Stimulated activated CD8-positive, alpha-beta memory T cell treated with anti-CD3 and anti-CD28 coated beads, Interleukin-15, amount 100 ng/mL, for 4 hours (primary cell): ENCODE data around the gene SH2B3.
A peak's percentile ranks its signal among the peaks of the same experiment; 100 is the strongest.

Source experiments
- DNase-seq, 2 donors: peaks; one replicate each; pipeline ENCODE4 v3.0.0-alpha.2; 2020; ENCODE audit warnings: low read depth in 2 of 2

SH2B3 gene

DNA sequence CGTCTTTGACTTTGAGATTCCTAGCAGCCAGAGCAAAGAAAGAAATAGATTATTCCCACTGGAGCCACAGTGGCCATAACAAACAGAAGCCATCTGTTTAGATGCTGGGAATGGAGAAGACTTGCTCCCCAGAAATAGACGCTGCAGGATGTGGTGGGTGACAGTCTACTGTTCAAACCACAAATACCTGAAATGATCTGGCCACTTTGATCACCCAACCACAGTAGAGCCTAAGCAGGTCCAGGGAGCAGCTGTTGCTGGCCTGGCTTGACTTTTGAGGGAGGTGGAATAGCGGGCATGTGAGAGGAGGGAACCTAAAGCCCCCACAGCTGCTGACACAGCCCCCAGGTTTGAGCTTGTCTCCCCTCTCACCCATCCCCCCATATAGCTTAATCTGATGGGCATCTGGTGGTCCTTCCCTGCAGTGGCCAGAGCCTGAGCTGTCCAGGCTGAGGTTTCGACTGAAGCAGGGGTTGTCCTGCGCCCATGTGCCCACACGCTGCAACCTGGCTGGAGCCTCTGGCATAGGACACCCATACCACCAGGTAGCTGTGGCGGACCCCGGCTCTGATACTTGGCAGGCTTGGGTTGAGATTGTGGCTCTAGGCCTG is 38.7 kb downstream of the SH2B3 start:
- no peak for DNase-seq

GRCh38 chr12:111444925-111445725 is 39.4 kb downstream of the SH2B3 start:
- peak; percentile 57 to 60 for DNase-seq

DNA sequence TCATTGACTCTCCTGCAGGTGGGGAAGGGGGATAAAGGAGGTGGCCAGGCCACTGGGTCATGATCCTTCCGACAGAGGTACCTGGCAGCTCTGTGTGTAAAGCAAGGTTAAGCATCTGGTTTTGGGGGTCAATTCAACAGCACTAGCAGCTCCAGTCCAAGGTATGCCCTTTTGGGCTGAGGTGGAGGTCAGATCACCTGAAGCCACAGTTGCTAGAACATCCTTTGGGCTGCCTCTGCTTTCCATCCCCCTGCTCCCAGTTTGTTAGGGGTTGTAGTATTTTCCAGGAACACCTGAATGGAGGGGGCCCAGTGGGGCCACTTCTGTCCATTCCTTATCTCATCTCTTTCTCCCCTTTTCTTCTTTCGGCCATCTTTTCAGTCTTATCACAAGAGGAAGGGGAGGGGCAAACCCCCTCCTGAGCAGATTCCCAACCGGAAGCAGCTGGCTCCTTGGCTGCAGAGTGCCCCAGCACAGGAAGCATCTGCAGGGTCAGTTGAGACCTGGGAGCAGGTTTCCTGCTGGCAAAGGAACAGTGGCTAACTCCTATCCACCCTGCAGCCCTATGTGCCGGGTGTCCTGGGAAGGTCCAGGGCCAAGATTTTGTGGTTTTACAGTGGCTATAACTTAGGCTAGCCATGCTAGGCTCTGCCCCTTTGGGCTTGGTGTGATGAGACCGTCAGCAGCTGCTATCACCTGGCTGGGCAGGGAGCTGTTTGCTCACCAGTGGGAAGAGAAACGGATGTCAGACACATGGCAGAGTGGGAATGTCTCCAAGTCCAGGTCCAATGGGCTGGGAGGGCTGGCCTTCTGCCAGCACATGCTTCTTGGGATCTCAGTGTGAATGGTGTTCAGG is 40.2 kb downstream of the SH2B3 start:
- DNase-seq = no peak

DNA sequence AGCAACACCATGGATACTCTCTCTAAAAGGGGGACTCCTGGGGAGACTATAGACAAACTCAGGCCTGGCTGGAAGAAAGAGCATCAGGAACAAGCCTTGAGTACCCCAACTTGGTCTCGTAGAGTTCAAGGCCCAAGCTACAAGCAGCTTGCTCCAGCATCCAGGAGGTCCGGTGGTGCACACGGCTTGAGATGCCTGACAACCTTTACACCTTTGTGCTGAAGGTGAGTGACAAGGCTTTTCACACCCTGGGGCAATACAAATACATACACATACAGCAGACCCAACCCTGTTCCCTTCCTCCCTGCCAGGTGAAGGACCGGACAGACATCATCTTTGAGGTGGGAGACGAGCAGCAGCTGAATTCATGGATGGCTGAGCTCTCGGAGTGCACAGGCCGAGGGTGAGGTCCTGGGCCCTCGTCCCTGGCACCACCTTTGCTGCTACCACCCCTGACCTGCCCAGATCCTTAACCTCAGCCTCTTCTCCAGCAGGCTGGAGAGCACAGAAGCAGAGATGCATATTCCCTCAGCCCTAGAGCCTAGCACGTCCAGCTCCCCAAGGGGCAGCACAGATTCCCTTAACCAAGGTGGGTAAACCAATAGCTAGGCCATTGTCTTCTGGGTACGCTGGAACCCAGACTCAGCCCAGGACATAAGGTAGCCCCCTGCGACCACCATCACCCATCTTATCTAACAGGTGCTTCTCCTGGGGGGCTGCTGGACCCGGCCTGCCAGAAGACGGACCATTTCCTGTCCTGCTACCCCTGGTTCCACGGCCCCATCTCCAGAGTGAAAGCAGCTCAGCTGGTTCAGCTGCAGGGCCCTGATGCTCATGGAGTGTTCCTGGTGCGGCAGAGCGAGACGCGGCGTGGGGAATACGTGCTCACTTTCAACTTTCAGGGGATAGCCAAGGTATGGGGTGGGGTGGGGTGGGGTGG is 41.2 kb downstream of the SH2B3 start:
- DNase-seq = no peak

DNA sequence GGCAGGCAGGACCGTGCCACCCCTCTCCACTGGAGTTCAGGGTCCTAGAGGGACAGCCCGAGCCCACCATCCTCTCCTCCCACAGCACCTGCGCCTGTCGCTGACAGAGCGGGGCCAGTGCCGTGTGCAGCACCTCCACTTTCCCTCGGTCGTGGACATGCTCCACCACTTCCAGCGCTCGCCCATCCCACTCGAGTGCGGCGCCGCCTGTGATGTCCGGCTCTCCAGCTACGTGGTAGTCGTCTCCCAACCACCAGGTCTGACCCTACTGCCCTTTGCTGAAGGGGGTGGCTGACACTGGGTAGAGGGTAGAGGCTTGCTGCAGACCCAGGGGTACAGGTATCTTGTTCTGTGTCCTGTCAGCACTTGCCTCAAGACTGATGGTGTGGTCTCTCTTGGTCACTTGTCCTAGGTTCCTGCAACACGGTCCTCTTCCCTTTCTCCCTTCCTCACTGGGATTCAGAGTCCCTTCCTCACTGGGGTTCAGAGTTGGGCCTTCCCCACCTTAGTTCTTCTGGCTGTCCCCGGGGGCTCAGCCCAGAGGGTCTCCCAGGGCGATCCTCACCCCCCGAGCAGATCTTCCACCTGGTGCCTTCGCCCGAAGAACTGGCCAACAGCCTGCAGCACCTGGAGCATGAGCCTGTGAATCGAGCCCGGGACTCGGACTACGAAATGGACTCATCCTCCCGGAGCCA is 42.0 kb downstream of the SH2B3 start:
- DNase-seq = no peak

DNA sequence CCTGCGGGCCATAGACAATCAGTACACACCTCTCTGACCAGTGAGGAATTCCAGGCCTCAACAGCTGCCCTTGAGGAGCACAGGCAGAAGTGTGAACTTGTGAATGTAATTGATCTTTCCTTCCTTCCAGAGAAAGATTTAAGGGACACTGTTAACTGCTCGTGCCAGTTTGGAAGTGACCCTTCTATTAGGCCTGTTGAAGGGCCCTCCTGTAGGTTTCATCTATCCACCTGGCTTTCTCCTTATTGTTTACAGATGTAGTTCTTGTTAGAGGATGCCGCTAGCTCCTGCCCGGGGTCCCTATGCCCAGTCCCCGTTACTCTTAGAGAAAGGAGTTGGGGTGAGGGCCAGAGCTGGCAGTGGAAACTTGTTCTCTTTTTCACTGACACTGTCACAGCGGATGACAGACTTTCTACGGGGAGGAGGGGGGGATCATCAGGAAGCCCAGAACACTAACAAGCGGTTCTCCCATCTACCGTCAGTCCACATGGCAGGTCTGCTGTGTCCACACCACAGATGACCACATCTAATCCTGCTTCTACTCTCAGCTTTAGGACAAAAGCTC is 42.6 kb downstream of the SH2B3 start:
- no peak for DNase-seq

- no peak for DNase-seq
These were observed 43.4 kb downstream of the SH2B3 start for GRCh38 chr12:111448846-111449790.

- DNase-seq = no peak
These were observed 45.0 kb downstream of the SH2B3 start for GRCh38 chr12:111450676-111451075.

DNA sequence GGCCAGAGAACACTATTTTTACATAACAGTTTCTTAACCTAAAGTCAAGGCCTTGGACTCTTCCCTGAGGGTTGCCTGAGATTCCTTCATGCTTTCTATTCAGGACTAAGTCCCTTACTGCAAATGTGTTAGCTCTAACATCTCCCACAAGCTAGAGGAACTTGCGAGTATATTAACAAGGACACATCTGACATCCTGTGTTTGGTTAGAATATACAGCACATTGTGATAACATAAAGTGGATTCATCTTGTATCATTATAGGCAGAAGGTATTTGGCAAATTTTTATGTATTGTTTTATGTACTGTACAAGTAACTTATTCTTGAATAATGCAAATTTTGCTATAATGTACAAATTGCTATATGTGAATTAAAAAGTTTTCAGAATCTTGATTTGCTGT is 45.5 kb downstream of the SH2B3 start:
- no peak for DNase-seq

DNA sequence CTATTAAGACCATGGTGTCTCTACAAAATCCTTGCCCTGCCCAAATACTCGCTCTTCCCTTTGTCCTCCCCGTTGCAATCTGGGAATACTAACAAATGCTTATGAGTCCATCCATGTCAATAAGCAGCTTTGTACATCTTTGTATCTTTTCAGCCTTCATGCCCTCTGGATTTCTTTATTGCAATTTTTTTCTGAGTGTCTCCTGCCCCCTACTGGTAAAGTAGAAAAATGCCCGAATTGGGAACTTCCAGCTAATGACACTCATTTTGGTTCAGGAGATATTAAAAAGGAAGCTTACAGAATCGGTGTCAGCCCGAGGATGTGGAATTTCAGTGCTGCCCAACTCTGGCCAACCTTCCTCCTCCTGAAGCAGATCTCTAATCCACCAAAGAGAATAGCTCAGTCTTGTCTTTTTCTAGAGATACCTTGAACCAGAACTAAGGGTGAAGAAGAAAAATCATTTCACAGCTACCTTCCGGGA is 46.0 kb downstream of the SH2B3 start:
- DNase-seq = no peak

GRCh38 chr12:111453071-111453989 is 47.6 kb downstream of the SH2B3 start:
- no peak for DNase-seq

GRCh38 chr12:111454311-111454710 is 48.6 kb downstream of the SH2B3 start:
- DNase-seq = no peak

GRCh38 chr12:111454716-111455447 is 49.2 kb downstream of the SH2B3 start:
- no peak for DNase-seq

DNA sequence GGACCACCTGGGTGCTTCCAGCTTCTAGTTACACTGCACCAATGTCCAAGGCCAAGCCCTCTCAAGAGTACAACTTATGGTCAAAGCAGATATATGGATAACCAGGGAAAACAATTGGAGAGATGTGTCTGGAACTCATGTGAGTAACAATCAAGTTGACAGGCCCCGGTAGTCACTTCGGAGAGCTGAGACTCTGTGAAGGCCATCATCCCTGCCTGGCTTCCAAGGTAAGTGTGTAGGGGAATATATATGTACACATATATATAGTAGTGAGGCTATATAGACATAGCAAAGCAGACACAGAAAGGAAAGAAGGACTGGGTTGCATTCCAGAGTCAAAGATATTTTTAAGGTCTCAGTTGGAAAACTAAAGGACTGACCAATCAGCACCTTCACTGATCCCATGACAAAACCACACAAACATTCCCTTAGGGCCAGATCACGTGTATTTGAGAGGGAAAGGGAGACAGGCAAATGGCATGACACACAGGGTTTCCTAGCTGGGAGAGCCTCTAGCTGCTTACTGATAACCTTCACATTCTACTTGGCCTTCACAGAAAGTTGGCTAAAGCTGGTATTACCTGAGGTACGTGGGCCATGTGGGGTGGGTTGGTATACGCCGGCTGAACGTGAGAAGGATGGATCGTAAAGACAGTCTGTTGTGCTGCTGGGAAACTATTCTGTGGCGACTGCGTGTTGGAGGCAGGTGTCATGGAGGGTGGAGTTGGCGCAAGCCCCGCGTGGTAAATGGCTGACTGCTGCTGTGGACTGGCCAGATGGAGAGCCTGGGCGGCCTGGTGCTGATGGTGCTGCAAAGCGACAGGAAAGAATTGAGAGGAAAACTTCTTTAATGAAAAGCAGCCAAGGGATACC is 50.0 kb downstream of the SH2B3 start:
- no peak for DNase-seq

DNA sequence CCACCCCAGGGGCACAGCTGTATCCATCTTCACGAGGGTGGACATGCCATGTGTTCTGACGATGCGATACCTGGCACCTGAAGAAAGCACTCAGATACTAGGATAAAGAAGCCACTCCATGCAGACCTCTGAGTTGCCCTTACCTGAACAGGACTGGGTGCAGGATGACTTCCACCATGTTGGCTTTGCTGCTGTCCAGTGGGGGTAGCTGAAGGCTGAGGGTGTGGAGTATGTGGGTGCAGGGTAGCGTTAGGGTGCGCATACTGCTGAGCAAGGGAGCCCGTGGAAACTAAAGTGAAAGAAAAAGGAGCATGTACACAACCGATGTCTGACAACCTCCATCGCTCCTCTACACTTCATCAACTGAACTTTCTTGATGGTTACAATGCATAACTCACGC is 51.3 kb downstream of the SH2B3 start:
- DNase-seq = no peak

DNA sequence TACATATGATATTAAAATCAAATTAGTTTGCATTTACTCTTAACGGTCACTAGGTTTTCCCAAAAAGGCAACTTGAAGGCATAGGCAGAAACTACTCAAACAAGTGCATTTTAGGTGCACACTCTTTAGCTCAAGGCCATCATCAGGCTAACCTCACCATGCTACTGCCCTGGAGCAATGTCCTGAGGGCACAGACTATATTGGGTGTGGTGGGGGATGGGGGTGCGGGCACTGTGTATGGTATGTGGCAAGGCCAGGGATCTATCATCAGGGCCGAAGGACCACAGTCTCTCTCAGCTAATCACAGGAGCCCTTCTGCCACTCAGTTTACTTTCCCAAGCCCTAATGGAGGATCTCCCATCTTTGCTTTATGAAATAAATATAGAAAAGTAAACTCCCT is 51.9 kb downstream of the SH2B3 start:
- DNase-seq = no peak
